GM19372 (cell line): ENCODE results near the gene ZNF324.
"Not testable (repeated sequence)": the region's sequence is repeated elsewhere in the genome, so short reads cannot be mapped to it uniquely, and the experiment has no call there.

Experiments used
- ATAC-seq: cut with Tn5 transposase; IDR thresholded peaks from one replicate; pipeline ENCODE4 v1.9.1; 2021; ENCODE audit warnings: mild to moderate bottlenecking, low read depth, moderate library complexity; ENCODE audit not compliant: unreplicated experiment

Gene ZNF324

DNA sequence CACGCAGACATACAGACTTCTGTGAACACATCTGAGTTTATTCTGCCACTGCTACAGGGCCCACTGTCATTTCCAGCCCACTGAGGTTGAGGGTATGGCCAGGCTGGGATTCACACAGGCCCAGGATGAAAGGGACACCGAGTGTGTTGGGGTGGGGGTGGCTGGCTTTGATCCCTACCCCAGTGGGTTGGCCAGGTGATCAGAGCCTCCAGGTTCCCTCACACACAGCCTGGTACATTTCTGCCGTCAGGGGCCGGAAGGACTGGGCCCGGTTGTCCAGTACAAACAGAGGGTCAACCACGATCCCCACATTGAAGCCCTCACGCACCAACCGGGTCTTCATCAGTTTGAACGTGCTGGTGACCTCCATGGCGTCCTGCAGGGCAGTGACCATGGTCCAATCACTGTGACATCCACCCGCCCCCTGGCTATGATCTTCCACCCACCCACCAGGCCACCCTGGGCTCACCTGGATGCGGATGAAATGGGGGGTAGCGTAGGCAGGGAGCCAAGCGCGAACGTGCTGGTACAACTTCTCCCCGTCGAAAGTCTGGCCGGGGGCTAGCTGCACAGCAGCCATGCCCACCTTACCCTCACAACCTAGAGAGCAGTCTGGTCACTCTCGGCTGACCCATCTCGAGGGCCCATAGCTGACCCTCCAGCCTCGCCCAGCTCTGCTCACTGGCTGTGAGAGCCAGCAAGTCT lies 31.6 kb downstream of the ZNF324 start:
- ATAC-seq = no peak

GRCh38 chr19:58499021-58499927 lies 32.4 kb downstream of the ZNF324 start:
- peak; percentile 96 for ATAC-seq

DNA sequence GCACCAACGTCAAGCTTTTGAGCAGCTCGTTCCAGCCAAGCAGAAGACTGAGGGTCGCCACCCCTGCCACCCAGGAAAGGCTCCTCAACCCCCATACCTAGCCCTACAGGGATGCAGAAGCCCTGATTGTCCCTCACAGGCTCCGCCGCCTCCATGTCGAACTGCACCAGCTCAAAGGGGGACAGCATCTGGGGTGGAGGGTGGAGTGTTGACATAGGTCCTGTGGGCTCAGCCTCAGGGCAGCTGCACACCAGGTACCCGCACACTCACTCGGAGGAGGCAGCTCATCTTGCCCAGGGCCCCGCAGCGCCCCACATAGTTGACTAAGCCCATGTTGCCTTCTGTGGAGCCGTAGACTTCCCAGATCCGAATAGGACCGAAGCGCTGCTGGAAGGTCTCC lies 33.4 kb downstream of the ZNF324 start:
- ATAC-seq = no peak

GRCh38 chr19:58507602-58508223 lies 40.8 kb downstream of the ZNF324 start:
- ATAC-seq = not testable (repeated sequence)

GRCh38 chr19:58509731-58510083 lies 42.8 kb downstream of the ZNF324 start:
- ATAC-seq = no peak

GRCh38 chr19:58510084-58510862 lies 43.4 kb downstream of the ZNF324 start:
- ATAC-seq = no peak

DNA sequence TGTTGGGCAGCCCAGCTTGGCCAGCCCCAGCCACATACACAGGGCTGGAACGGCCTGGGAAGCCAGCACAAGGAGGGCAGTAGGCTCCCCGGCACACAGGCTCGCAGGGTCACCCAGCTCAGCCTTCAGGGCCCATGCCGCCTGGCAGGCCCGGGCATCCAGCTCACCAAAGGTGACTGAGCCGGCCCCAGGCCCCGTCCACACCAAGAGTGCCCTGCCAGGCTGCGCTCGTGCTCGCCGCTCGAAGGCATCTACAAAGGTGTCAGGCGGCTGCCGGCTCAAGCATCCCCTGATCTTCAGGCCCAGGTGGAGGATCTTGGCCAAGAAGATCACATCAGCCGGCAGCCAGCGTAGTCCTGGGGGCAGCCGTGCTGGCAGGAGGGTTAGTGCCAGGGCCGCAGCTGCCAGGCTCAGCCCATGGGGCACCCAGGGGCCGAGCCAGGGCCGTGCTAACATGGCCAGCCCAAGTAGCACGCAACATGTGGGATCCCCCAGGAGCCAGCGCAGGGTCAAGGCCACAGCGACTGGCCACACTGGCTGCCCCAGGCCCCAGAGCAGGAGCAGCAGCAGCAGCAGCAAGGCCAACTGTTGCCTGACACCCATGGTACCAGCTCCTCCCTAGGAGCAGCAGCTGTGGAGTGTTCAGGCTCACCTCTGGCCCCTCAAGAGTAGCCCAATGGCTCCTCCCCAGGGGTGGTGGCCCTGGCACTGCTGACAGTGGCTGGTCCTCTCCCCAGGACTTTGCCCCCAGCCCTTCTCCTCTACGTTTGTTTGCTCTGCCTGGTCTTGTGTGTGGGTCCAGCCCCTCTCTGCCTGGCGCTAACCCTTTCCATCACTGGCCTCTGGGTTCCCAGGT lies 44.7 kb downstream of the ZNF324 start, which contains the start of gene SLC27A5:
Gene SLC27A5, minus strand, starts transcription at position 640 of the 856 bp plus-strand sequence. Its CDS starts 37 bp downstream, at position 603.
- ATAC-seq = no peak

DNA sequence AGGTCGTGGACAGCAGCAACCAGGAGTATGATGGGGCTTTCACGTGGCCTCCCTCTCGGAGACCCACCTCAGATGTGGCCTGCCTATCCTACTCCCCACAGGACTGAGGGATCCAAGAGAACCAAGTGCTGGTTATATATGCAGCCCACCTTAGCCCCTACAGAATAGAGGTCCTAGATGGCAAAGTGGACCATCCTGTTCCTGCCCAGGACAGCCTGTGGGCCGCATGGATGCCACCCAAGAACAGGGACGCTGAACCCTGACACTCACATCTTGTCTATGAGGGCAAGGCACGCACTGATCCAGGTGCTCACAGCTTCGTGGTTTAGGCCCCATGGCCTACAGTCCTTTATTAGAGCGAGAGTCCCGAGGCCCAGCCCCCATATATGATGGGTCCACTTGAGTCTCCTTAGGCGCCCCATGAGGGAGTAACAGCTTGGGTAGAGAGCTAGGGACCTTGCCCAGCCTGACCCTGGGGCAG lies 46.4 kb downstream of the ZNF324 start:
- peak; percentile 3 for ATAC-seq

DNA sequence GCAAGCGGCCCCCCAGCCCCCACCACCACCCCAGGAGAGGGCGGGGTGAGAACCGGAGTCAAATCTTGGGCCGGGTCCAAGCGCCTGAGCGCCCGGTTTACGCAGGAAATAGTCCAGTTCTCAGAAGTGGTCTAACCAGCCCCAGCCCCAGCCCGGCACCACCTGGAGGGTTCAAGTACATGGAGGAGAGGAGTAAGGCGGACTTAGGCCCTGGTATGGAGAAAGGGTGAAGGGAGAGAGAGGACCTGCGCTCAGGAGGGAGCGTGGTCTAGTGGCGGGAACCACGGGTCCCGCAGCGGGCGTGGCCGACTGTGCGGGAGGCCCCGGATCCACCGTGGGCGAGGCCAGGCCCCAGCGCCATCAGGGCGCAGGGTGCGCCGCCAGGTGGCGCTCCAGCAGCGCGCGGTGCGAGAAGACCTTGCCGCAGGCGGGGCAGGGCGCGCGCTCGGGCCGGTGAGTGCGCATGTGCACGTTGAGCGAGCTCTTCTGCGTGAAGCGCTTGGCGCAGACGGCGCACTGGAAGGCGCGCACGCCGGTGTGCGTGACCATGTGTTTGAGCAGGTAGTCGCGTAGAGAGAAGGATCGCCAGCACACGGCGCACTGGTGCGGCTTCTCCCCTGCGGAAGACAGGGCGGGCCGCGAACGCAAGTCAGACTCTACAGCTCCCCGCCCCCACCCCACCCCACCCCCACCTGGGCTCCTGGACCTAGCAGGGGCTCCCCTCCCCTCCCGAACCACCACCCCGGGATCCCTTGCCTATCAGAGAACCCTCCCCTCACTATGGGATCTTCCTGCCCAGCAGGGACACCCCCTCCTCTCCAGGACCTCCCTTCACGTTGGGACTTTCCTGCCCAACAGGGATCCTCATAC lies 47.0 kb downstream of the ZNF324 start:
- ATAC-seq = peak; percentile 79

DNA sequence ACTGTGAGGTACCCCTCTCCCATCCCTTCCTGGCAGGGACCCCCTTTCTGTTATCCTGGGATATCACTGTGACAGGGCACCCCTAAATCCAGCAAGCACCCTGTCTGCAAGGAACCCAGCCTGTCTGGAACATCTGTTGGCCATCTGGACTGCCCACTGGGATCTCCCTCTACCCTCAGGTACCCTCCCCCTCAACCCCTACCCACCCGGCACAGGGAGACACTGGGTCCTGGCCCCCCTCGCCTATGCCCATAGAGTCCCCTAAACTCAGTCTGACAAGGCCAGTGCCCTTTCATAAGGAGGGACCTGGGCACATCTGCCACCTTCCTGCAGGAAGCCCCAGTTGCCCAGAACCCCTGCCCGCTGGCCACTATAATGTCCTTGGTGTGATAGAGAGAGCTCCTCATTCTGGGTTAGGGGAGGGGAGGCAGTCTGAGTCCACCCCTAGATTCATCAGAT lies 47.7 kb downstream of the ZNF324 start:
- no peak for ATAC-seq

GRCh38 chr19:58515259-58515658 lies 48.4 kb downstream of the ZNF324 start:
- no peak for ATAC-seq

- ATAC-seq = no peak
These were observed 49.5 kb downstream of the ZNF324 start for GRCh38 chr19:58516246-58516836.

DNA sequence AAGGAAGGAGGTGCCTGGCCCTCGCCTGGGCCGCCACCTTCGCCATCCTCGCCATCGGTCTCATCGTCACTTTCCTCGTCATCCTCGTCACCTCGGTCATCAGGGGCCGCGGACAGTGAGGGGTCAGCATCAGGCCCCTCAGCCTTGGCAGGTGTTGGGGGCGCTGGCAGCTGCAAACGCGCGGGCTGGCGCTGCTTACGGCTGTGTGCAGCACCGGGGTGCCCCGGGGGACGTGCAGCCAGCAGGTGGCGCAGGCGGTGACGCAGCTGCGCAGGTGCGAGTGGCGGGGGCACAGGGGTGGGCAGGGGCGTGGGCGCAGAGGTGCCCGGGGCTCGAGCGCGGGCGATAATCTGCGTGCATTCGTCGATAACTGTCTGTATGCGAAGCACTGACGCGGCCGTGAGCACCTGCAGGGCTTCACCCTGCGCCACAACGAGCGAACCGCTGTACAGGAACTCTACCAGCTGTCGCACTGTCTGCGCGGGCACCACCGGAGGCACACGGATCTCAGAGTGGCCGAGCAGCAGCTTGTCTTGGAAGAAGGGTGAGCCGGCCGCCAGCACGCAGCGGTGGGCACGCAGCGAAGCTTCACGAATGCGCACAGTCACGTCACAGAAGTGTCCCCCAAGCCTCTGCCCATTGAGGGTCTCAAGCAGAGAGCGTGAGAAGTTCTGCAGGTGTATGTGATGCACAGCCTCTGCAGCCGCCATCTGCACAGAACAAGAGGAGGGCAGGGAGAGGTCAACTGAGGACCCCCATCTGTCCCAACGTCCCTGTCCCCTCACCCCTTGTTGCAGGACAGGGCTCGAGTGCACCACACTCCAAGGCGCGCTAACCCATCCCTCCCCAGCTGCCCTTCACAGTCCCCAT lies 50.3 kb downstream of the ZNF324 start:
- no peak for ATAC-seq

- ATAC-seq = no peak
These were observed 51.6 kb downstream of the ZNF324 start for GRCh38 chr19:58518256-58519086.

GRCh38 chr19:58519087-58519354 lies 52.1 kb downstream of the ZNF324 start:
- ATAC-seq = no peak
